H9 (cell line): Measurements from ENCODE around the gene CTDSP2. TPM values are rescaled to one million over a fixed set of nuclear protein-coding genes. Genes with fewer than 3 reads are reported as not detected.
"Not testable (repeated sequence)": the region's sequence is repeated elsewhere in the genome, so short reads cannot be mapped to it uniquely, and the experiment has no call there.

Experiments
- DNase-seq: peaks from one replicate; pipeline ENCODE4 v3.0.0-alpha.2; 2017
- H2AFZ ChIP-seq: one replicate; pipeline ENCODE4 v1.6.1; 2013; ENCODE audit warnings: mild to moderate bottlenecking, low read length, control low read depth, moderate library complexity
- H2AK5ac ChIP-seq: 2 replicates; pipeline ENCODE4 v1.6.1; 2013; ENCODE audit warnings: low read length, control low read depth, mixed read lengths; ENCODE audit not compliant: insufficient read length
- H2BK120ac ChIP-seq: one replicate; pipeline ENCODE4 v1.6.1; 2013; ENCODE audit warnings: low read depth, mild to moderate bottlenecking, low read length, control low read depth, inconsistent platforms; ENCODE audit not compliant: poor library complexity, severe bottlenecking
- H2BK12ac ChIP-seq: 2 replicates; pipeline ENCODE4 v1.6.1; 2013; ENCODE audit warnings: low read length, control low read depth, mixed read lengths, low read depth; ENCODE audit not compliant: insufficient read length
- H2BK15ac ChIP-seq: 2 replicates; pipeline ENCODE4 v1.6.1; 2013; ENCODE audit warnings: low read depth, low read length, control low read depth
- H2BK20ac ChIP-seq: one replicate; pipeline ENCODE4 v1.6.1; 2013; ENCODE audit warnings: low read depth, mild to moderate bottlenecking, low read length, control low read depth, inconsistent platforms; ENCODE audit not compliant: poor library complexity, severe bottlenecking
- H2BK5ac ChIP-seq: 2 replicates; pipeline ENCODE4 v1.6.1; 2013; ENCODE audit warnings: low read length, control low read depth, mixed read lengths; ENCODE audit not compliant: insufficient read length
- H3K14ac ChIP-seq: 2 replicates; pipeline ENCODE4 v1.6.1; 2013; ENCODE audit warnings: low read length, control low read depth; ENCODE audit not compliant: insufficient read depth
- H3K18ac ChIP-seq: 2 replicates; pipeline ENCODE4 v1.6.1; 2013; ENCODE audit warnings: low read depth, mild to moderate bottlenecking, mixed read lengths, low read length, control low read depth; ENCODE audit not compliant: insufficient read length
- H3K23ac ChIP-seq: 2 replicates; pipeline ENCODE4 v1.6.1; 2013; ENCODE audit warnings: low read length, control low read depth, mixed read lengths, low read depth; ENCODE audit not compliant: insufficient read length
- H3K23me2 ChIP-seq: 2 replicates; pipeline ENCODE4 v1.6.1; 2013; ENCODE audit warnings: low read depth, mild to moderate bottlenecking, mixed read lengths, low read length, control low read depth; ENCODE audit not compliant: insufficient read length, poor library complexity, severe bottlenecking
- H3K27ac ChIP-seq: 2 replicates; pipeline ENCODE4 v1.5.1; 2013; ENCODE audit warnings: low read length, control low read depth, mixed read lengths, low read depth; ENCODE audit not compliant: insufficient read length
- H3K27me3 ChIP-seq: 2 replicates; pipeline ENCODE4 v1.6.1; 2013; ENCODE audit warnings: low read length, control low read depth, inconsistent platforms; ENCODE audit not compliant: insufficient read depth
- H3K4ac ChIP-seq: 2 replicates; pipeline ENCODE4 v1.6.1; 2013; ENCODE audit warnings: low read depth, mild to moderate bottlenecking, control low read depth, inconsistent platforms, low read length, moderate library complexity
- H3K4me1 ChIP-seq: 2 replicates; pipeline ENCODE4 v1.6.1; 2013; ENCODE audit warnings: low read length, control low read depth, inconsistent platforms; ENCODE audit not compliant: insufficient read depth
- H3K4me2 ChIP-seq: 2 replicates; pipeline ENCODE4 v1.6.1; 2013; ENCODE audit warnings: low read length, control low read depth, mixed read lengths; ENCODE audit not compliant: insufficient read length, insufficient read depth
- H3K56ac ChIP-seq: 2 replicates; pipeline ENCODE4 v1.6.1; 2013; ENCODE audit warnings: low read depth, mild to moderate bottlenecking, mixed read lengths, low read length, control low read depth; ENCODE audit not compliant: insufficient read length
- H3K79me1 ChIP-seq: 2 replicates; pipeline ENCODE4 v1.6.1; 2013; ENCODE audit warnings: low read depth, mild to moderate bottlenecking, moderate library complexity, low read length, control low read depth, inconsistent platforms; ENCODE audit not compliant: insufficient read depth, poor library complexity, severe bottlenecking
- H3K79me2 ChIP-seq: 2 replicates; pipeline ENCODE4 v1.6.1; 2013; ENCODE audit warnings: low read length, control low read depth, inconsistent platforms; ENCODE audit not compliant: insufficient read depth
- H3K9ac ChIP-seq: 2 replicates; pipeline ENCODE4 v1.6.1; 2013; ENCODE audit warnings: low read length, control low read depth, mixed read lengths; ENCODE audit not compliant: insufficient read length; ENCODE audit errors: extremely low read depth
- H3K9me3 ChIP-seq: one replicate; pipeline ENCODE4 v1.6.1; 2013; ENCODE audit warnings: low read depth, low read length, inconsistent platforms; ENCODE audit not compliant: control insufficient read depth
- H3T11ph ChIP-seq: one replicate; pipeline ENCODE4 v1.6.1; 2013; ENCODE audit warnings: mild to moderate bottlenecking, low read length, control low read depth, inconsistent platforms
- H4K20me1 ChIP-seq: one replicate; pipeline ENCODE4 v1.6.1; 2013; ENCODE audit not compliant: control insufficient read depth, insufficient read length, insufficient read depth
- H4K5ac ChIP-seq: 2 replicates; pipeline ENCODE4 v1.6.1; 2013; ENCODE audit warnings: low read depth, mild to moderate bottlenecking, mixed read lengths, low read length, control low read depth; ENCODE audit not compliant: insufficient read length
- H4K8ac ChIP-seq: replicated peaks from 2 replicates; pipeline ENCODE4 v1.6.1; 2013; ENCODE audit warnings: low read length, control low read depth, mixed read lengths, low read depth; ENCODE audit not compliant: insufficient read length
- H4K91ac ChIP-seq: 2 replicates; pipeline ENCODE4 v1.6.1; 2013; ENCODE audit warnings: low read depth, mild to moderate bottlenecking, moderate library complexity, mixed read lengths, low read length, control low read depth; ENCODE audit not compliant: insufficient read length
- H3K27ac Mint-ChIP-seq, 3 experiments: 2 replicates in 2 of 3; 3 replicates in 1 of 3; pipeline ENCODE4 v1.8.0; 2020 to 2021; ENCODE audit warnings: mixed read lengths in 3 of 3, mild to moderate bottlenecking in 1 of 3, moderate library complexity in 1 of 3
- H3K27me3 Mint-ChIP-seq: 2 replicates; pipeline ENCODE4 v1.8.0; 2021; ENCODE audit warnings: low read depth, mild to moderate bottlenecking, moderate library complexity, mixed read lengths
- H3K36me3 Mint-ChIP-seq, 3 experiments: 2 replicates in 2 of 3; 3 replicates in 1 of 3; pipeline ENCODE4 v1.8.0; 2020 to 2021; ENCODE audit warnings: low read depth in 3 of 3, mixed read lengths in 3 of 3; ENCODE audit not compliant: insufficient read depth in 1 of 3
- H3K4me1 Mint-ChIP-seq, 2 experiments: 2 replicates each; pipeline ENCODE4 v1.8.0; 2020; ENCODE audit warnings: mixed read lengths in 2 of 2
- H3K4me3 Mint-ChIP-seq, 2 experiments: 2 replicates in 1 of 2; 3 replicates in 1 of 2; pipeline ENCODE4 v1.8.0; 2020 to 2021; ENCODE audit warnings: mild to moderate bottlenecking in 2 of 2, mixed read lengths in 2 of 2, moderate library complexity in 1 of 2
- H3K9me3 Mint-ChIP-seq, 2 experiments: 2 replicates in 1 of 2; 3 replicates in 1 of 2; pipeline ENCODE4 v1.8.0; 2020; ENCODE audit warnings: mild to moderate bottlenecking in 2 of 2, mixed read lengths in 2 of 2, moderate library complexity in 1 of 2
- WGBS: extraction: QIAGEN DNeasy Blood & Tissue Kit; methylation state at CpG from one replicate; pipeline ENCODE4 v1.1.7; 2013; ENCODE audit warnings: missing lambda C conversion rate, low lambda C conversion rate, mixed read lengths; ENCODE audit not compliant: insufficient read length; ENCODE audit errors: extremely low coverage; 5-methylcytosine and 5-hydroxymethylcytosine counted together
- total RNA-seq: library from RNA; stranded (reverse); gene quantifications from 2 replicates; pipeline ENCODE4 v1.2.1, GENCODE V29; 2021
- TF ChIP-seq, protein P1 (sequence below): fragments of 200-600 bp; sonication (generic); conservative IDR thresholded peaks from 3 replicates; pipeline ENCODE4 v1.8.0; 2021; ENCODE audit warnings: antibody characterized with exemption, mild to moderate bottlenecking

Gene CTDSP2
- total RNA-seq, 1 experiment from 2014 or later: 103 TPM

DNA sequence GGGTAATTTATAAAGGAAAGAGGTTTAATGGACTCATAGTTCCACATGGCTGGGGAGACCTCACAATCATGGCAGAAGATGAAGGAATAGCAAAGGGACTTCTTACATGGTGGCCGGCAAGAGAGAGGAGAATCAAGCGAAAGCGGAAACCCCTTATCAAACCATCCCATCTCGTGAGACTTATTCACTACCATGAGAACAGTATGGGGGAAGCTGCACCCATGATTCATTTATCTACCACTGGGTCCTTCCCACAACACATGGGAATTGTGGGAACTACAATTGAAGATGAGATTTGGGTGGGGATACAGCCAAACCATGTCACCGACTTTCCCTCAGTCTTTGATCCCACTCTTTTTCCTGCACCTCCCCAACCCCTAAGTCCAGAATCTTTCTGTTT lies 12.6 kb upstream of the CTDSP2 start:
- H3K4ac ChIP-seq: no peak overlapping the region
- no peak for DNase-seq
- no peak overlapping the region for H4K8ac ChIP-seq
- no peak overlapping the region for H2BK12ac ChIP-seq
- no peak overlapping the region for H3T11ph ChIP-seq
- no peak overlapping the region for H2BK20ac ChIP-seq
- 0 out of 7 replicates have a peak, but pooled peaks cover 0 to 1% (median 0%) of the 10 kb centered on the region in 3 experiments for H3K36me3 Mint-ChIP-seq
- no peak overlapping the region for H2AK5ac ChIP-seq
- no peak overlapping the region for H3K23ac ChIP-seq
- H3K23me2 ChIP-seq: no peaks in the 10 kb centered on the region
- no peak overlapping the region for H2AFZ ChIP-seq
- no peaks in the 10 kb centered on the region for H3K79me2 ChIP-seq
- no peak overlapping the region for H2BK5ac ChIP-seq
- 0 out of 2 replicates have a peak, but pooled peaks cover 2% of the 10 kb centered on the region for H3K27me3 ChIP-seq
- H3K27ac Mint-ChIP-seq: no peak overlapping the region
- no peaks in the 10 kb centered on the region; a peak in 1 of 5 replicates for H3K9me3 Mint-ChIP-seq
- no CpG with 5 or more reads among the region's 5 CpGs for WGBS
- H3K79me1 ChIP-seq: no peaks in the 10 kb centered on the region
- H3K4me3 Mint-ChIP-seq: no peak overlapping the region
- peaks cover 48% of the 10 kb centered on the region for H3K27me3 Mint-ChIP-seq
- no peak overlapping the region for H2BK120ac ChIP-seq
- H3K4me1 Mint-ChIP-seq: peaks cover 7 to 14% of the 10 kb centered on the region in 2 experiments; a peak in 3 of 4 replicates
- no peak overlapping the region for H3K56ac ChIP-seq
- H4K91ac ChIP-seq: no peak overlapping the region
- H3K9ac ChIP-seq: no peak overlapping the region
- no peak overlapping the region for H2BK15ac ChIP-seq
- H3K18ac ChIP-seq: no peak overlapping the region
- no peaks in the 10 kb centered on the region for H4K20me1 ChIP-seq
- no peak overlapping the region for H4K5ac ChIP-seq
- no peak overlapping the region for H3K14ac ChIP-seq
- no peak overlapping the region for H3K4me2 ChIP-seq
- no peaks in the 10 kb centered on the region for H3K9me3 ChIP-seq
- no peaks in the 10 kb centered on the region; the same call in 1 of the 2 replicates for H3K4me1 ChIP-seq
- TF ChIP-seq, protein P1, sequence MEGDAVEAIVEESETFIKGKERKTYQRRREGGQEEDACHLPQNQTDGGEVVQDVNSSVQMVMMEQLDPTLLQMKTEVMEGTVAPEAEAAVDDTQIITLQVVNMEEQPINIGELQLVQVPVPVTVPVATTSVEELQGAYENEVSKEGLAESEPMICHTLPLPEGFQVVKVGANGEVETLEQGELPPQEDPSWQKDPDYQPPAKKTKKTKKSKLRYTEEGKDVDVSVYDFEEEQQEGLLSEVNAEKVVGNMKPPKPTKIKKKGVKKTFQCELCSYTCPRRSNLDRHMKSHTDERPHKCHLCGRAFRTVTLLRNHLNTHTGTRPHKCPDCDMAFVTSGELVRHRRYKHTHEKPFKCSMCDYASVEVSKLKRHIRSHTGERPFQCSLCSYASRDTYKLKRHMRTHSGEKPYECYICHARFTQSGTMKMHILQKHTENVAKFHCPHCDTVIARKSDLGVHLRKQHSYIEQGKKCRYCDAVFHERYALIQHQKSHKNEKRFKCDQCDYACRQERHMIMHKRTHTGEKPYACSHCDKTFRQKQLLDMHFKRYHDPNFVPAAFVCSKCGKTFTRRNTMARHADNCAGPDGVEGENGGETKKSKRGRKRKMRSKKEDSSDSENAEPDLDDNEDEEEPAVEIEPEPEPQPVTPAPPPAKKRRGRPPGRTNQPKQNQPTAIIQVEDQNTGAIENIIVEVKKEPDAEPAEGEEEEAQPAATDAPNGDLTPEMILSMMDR: no peak
- no peak overlapping the region for H3K27ac ChIP-seq

GRCh38 chr12:57858123-57858522 lies 11.6 kb upstream of the CTDSP2 start:
- H3K27ac Mint-ChIP-seq, H3K4me3 Mint-ChIP-seq, H3K4ac ChIP-seq, H3K4me1 ChIP-seq, H4K5ac ChIP-seq, H3T11ph ChIP-seq, H2BK12ac ChIP-seq, H3K27ac ChIP-seq, H2BK5ac ChIP-seq, H3K4me2 ChIP-seq, H2BK20ac ChIP-seq, H3K79me1 ChIP-seq, DNase-seq, H3K18ac ChIP-seq, H3K9me3 Mint-ChIP-seq, H3K9me3 ChIP-seq, H4K20me1 ChIP-seq, H3K23ac ChIP-seq, H3K56ac ChIP-seq, H2BK120ac ChIP-seq, H2BK15ac ChIP-seq, H2AK5ac ChIP-seq, H4K8ac ChIP-seq, H4K91ac ChIP-seq, H3K36me3 Mint-ChIP-seq, H3K14ac ChIP-seq, H3K23me2 ChIP-seq, H3K27me3 ChIP-seq, H2AFZ ChIP-seq, H3K9ac ChIP-seq, H3K79me2 ChIP-seq: not testable (repeated sequence)
- H3K4me1 Mint-ChIP-seq: peaks cover 15 to 23% of the 10 kb centered on the region in 2 experiments
- WGBS: no CpG with 5 or more reads among the region's 7 CpGs
- H3K27me3 Mint-ChIP-seq: peaks cover 40% of the 10 kb centered on the region
